ENCODE results near the gene P2RX2.
A peak's percentile ranks its signal among the peaks of the same experiment; 100 is the strongest.

P2RX2 gene

DNA sequence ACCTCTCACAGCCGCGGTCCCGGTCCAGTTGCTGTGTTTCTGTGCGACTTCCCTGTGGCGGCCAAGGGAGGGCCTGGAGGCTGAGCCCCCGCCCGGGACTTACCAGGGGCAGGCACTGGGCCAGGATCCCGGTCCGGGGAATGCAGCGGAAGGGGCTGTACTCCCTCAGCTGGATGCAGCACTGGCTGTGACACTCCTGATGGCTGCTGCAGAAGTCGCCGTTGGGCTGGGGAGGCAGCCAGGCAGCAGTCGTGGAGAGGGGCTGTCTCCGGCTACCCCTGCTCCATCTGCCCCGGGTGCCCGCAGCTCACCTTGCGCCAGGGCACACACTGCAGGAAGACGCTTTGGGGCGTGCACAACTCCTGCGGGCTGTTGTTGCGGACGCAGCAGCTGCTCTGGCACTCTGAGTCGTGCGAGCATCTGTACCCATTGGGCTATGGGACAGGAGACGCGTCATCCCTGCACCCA lies 14.4 kb upstream of the P2RX2 start:
- DNase-seq, result no peak

DNA sequence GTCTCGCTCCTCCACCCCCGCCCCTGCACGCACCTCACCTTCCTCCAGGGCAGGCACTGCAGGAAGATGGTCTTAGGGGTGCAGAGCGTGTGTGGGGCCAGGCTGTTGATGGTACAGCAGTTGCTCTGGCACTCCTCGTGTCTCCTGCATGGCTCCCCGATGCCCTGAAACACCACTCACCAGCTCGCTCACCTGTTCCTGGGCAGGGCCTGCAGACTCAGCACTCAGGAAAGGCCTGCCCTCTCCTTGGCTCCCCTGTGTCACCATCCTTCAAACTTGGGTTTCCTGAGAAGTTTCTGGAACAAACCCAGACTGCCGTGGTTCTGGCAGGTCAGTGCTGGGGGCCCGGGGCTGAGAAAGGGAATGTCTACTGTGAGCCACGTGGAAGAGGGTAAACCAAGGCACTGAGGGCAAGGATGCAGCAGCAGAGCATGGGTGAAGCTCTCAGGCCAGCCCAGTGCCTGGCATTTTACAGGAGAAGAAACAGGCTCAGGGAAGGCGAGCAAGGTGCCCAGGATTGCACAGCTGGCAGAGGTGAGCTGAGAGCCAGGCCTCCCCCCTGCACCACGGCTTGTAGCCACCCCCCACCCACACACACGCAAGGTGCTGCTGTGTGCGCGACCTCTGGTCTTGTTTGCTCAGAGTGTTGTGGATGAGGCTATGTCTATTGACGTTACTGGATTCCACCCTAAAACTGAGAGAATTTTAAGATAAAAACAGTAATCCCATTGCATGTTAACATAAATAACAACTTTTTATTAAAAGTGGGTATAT lies 13.7 kb upstream of the P2RX2 start:
- no peak for DNase-seq

DNA sequence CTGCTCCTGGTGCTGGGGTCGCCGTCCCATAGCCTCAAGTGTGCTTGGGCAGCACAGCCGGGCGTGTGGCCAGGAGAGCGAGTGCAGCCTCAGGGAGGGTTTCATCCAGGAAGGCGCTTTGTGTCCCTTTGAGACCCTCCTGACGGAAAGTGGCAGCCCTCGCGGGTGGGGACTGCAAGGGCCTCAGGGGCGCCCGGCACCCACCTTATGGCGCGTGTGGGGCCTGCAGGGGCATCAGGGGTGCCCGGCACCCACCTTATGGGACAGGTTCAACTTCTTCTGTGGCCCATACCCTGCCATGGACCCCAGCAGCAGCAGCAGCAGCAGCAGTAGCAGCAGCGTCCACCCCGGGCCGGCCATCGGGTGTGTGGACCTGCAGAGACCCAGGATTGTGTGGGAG lies 12.7 kb upstream of the P2RX2 start:
- no peak for DNase-seq

DNA sequence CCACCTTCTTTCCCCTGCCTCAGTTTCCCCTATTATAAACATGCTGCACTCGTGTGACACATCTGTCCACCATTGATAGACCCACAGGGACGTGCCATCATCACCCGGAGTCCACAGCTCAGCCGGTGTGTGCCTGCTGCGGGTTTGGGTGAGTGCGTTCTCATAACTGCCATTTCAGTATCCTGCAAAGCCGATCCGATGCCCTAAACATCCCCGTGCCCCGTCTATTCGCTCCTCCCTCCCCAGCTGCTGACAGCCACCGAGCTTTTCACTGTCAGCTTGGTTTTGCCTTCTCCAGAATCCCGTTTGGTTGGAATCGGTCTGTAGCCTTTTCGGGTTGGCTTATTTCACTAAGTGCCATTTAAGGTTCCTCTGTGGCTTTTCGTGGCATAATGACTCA lies 12.1 kb upstream of the P2RX2 start:
- DNase-seq, result no peak

DNA sequence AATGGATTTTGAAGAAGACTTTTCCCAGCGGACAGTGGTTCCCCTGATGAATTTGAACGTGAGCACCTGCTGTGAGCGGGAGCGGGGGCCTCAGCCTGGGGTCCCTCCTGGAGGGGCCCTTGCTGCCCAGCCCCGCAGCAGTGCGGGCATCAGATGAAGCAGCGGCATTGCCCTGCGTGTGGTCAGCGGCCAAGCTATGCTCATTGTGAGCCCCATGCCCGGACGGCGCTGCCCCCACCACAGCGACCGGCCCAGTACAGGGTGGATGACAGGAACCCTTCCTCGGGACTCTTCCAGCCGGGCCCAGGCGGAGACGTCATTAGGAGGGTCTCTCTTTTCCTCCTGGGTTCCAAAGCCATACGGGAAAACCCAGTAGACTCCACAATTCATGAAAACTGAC lies 11.6 kb upstream of the P2RX2 start:
- no peak for DNase-seq

DNA sequence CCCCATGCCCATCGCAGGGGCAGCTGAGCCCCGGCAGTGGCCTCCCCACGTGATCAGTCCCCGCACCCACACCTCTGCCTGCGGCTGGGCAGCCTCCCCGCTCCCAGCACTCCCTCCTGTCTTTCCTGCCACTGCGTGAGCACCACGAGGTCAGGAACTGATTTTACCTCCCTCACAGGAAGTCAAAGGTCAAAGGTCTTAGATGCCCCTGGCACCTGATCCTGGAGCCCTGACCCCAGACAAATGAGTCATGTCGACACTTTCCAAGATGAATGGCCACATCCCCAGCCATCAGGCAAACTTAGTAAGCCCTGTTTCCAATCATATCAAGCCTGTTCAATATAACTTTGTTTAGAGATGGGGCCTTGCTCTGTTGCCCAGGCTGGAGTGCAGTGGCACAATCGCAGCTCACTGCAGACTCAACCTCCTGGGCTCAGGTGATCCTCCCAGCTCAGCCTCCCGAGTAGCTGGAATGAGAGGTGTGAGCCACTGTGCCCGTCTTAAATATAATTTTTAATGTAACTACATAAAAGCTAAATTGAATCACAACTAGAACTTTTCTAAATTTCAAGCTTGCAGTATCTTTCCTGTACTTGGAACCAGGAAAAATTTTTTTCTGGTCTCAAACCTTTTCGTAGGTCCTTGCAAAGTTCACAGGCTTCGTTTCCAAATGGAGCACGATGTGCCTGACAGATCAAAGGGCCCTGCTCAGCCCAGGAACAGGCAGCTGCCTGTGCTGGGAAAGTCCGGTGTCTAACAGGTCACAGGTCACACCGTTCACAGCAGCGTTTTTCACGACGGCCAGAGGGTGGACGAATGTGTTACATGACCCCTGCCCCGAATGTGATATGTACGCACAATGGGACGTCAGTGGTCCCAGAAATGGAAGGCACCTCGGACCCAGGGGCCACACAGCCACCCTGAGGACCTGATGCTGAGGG lies 10.1 kb upstream of the P2RX2 start:
- no peak for DNase-seq

DNA sequence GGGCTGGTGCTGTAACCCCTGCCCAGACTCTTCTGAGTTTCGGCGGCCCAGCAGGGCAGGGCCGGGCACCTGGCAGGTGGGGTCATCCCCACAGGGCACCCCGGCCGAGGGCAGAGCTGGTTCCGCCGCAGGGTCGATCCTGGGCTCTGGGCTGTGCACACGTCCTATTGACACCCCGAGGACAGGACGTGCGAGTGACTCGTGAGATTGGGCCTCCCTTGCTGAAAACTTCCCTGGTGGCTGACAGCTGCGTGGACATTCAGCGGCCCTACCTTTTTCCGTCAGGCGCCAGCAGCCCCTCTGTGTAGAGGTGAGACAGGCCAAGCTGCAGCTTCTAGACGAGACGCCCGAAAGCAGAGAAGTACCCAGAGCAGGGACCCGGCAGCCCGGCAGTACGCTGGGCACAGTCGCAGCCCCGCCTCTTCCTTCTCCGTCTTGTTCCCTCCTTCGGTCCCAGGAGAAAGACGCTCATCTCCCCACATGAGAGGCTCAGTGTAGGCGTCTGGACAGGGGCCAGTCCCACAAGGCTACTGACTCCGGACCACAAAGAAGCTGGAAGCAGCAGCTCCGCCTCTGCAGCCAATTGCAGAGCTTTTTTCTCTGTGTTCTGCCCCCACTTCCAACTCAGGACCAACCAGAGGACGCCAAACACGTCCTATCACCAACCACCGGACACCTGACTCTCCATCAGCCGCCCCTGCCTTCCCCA lies 8.4 kb upstream of the P2RX2 start, which contains the start of gene LRCOL1:
Gene LRCOL1, minus strand, starts transcription at position 532 of the 709 bp plus-strand sequence. CDS start 4,331 bp downstream, outside the sequence.
- DNase-seq, result no peak

DNA sequence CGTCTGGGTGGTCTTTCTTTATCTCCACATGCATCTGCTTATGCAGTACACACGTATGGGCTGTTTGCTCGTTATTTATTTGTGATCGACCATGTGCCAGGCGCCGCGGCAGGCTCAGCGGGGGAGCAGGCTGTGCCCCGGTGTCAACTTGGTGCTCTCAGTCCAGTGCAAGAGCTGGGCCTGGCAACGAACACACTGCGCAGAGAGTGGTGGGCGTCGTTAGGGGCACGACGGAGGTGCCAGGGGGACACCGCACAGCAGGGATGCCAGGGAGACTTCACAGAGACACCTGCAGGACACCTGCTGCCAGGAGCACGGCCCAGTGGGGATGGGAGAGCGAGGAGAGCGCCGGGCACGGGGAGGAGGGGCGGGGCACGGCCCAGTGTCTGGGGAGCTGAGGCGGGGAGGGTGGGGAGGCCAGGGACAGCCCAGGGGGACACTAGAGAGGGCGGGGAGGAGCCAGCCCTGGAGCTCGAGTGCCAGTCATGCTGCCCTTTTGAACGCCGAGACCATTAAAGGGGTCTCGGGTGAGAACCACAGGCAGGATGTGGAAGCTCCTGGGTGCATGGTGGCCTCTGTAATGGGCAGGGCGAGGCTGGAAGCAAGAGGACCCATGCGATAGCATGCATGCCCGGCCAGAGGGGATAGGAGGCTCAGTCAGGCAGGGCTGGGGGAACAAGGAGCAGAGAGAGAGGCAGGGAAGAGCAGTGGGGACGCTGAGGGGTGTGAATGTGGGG lies 7.5 kb upstream of the P2RX2 start:
- no peak for DNase-seq

DNA sequence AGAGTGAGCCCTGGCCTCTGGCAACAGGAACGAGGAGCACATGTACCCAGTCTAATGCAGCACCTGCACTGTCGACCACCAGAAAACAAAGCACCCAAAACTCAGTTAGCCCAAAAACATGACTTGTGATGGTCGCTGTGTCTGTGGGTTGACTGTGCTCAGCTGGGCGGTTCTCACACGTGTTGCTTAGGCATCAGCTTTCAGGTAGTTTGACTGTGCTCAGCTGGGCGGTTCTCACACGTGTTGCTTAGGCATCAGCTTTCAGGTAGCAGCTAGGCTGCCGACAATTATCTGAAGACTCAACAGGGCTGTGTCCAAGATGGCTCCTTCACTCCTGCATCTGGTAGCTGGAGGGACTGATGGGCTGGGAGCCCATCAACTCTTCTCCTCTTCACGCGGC lies 7.0 kb upstream of the P2RX2 start:
- no peak for DNase-seq

DNA sequence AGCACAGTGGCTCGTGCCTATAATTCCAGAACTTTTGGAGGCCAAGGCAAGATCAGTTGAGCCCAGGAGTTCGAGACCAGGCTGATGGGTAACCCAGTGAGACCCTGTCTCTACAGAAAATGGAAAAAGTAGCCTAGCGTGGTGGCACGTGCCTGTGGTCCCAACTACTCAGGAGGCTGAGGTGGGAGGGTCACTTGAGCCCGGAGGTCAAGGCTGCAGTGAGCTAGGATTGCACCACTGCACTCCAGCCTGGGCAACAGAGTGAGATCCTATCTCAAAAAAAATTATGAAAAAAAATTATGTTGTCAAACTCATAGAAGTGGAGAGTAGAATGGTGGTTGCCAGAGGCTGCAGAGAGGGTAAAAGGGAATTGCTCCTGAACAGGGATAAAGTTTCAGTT lies 4.5 kb upstream of the P2RX2 start:
- no peak for DNase-seq

DNA sequence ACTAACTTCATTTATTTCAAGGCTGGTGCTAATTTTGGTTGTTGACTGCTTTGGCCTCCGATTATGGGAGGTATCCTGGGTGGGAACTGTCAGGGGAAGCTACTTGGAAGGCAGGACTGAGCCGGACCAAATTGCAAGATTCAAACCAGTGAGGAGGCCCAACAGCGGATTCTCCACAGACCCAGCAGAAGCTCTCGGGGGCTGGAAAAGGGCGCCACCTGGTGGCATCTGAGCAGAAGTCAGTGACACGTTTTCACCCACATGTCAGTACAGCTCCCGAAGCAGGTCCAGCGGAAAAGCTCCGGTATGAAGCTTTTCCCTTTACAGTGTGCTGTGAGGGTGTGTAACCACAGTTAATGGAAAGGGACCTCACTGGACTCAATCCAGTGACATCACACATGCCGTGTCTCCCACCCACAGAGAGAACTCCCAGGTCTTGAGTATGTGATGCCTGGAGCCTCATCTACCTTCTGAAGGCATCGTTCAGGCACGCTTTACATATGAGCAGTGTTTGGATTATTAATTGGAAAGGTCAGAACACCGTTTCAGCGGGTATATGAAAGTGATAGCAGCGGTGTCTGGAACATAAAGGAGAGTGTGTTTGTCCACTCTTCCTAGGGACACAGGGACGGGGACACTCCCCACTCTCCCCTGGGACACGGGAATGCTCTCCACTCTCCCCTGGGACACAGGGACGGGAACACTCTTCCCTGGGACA lies 3.6 kb upstream of the P2RX2 start:
- peak; percentile 19 for DNase-seq

DNA sequence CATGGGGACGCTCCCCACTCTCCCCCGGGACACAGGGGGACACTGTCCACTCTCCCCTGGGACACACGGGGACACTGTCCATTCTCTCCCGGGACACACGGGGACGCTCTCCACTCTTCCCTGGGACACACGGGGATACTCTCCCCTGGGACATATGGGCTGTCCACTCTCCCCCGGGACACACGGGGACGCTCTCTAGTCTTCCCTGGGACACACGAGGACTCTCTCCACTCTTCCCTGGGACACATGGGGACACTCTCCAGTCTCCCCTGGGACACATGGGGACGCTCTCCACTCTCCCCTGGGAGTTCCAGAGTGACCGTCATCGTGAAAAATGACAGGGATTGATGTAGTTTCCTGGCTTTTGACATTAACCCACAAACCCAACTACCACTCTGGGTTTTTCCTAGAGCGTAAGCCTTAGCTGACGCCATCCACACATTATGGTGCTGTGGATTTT lies 3.0 kb upstream of the P2RX2 start:
- DNase-seq, result no peak

DNA sequence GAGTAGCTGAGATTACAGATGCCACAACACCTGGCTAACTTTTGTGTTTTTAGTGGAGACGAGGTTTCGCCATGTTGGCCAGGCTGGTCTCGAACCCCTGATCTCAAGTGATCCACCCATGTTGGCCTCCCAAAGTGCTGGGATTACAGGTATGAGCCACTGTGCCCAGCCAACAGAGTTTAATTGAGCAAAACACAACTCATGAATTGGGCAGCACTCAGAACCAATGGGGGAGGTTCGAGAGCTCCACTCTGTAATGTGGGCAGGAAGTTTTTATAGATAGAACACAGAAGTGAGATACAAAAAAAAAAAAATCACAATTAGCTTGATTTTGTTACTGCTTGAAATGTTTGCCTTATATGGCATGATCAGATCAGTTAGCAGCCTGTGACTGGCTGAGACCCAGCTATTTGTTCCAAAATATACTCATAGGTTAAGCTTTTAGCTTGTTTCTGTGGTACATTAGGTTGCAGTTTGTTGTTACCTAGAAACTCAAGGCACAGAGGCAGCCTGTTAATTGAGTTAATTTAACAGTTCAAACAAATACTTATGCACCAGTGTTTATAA lies 1.4 kb upstream of the P2RX2 start:
- no peak for DNase-seq

DNA sequence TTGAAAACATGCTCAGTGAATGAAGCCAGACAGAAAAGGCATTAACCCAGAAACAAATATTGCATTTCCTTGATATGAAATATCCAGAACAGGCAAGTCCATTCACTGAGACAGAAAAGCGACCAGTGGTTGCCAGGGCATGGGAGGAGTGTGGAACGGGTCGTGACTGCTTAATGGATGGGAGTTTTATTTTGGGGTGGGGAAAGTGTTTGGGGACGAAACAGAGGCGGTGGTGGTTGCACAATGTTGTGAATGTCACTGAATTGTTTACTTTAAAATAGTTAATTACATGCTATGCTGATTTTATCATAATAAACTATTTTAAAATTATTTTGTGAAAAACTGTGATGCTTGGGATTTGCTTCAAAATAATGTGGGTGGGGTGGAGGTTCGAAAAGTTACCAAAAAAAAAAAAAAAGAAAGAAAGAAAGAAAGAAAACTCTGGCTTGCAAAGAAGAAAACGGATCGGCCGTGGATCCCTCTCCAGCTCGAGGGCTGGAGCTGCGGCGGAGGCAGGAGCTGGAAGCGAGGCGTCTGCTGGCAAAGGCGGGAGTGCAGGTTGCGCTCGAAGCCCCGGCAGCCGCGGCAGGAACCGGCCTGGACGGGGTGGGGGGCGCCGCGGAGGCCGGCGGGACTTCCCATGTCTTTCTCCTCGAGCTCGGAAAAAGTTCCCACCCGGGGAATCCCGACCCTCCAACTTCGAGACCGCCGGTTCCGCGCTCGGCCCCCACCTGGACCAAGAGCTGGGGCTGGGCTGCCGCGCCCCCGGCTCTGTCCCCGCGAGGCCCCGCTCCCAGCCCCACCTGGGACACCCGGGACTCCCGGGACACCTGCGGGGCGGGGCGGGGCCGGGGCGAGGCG lies 524 bp upstream of the P2RX2 start:
- DNase-seq, result no peak

DNA sequence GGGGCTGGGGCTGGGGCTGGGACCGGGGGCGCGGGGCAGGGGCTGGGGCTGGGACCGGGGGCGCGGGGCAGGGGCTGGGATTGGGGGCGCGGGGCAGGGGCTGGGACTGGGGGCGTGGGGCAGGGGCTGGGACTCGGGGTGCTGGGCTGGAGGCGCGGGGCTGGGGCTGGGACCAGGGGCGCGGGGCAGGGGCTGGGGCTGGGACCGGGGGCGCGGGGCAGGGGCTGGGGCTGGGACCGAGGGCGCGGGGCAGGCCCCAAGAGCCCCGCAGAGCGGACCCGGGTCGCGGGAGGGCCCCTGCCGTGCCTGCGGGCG lies 452 bp downstream of the P2RX2 start:
- DNase-seq, result no peak

DNA sequence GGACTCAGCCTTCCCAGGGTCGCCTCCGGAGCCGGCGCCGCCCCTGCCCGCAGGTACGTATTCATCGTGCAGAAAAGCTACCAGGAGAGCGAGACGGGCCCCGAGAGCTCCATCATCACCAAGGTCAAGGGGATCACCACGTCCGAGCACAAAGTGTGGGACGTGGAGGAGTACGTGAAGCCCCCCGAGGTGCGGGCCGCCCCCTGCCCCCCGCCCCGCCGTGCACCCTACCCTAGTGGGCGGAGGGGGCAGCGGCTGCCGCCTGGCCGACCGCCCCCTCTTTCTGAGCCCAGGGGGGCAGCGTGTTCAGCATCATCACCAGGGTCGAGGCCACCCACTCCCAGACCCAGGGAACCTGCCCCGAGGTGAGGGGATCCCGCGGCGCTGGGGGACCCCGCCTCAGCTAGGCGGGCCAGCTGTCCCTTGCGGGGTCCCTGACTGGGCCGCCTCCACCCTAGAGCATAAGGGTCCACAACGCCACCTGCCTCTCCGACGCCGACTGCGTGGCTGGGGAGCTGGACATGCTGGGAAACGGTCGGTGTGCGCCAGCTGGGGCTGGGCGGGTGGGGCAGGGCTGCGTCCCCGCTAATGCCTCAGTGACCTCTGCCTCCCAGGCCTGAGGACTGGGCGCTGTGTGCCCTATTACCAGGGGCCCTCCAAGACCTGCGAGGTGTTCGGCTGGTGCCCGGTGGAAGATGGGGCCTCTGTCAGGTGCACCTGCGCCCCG lies 973 bp downstream of the P2RX2 start:
- DNase-seq, result no peak

DNA sequence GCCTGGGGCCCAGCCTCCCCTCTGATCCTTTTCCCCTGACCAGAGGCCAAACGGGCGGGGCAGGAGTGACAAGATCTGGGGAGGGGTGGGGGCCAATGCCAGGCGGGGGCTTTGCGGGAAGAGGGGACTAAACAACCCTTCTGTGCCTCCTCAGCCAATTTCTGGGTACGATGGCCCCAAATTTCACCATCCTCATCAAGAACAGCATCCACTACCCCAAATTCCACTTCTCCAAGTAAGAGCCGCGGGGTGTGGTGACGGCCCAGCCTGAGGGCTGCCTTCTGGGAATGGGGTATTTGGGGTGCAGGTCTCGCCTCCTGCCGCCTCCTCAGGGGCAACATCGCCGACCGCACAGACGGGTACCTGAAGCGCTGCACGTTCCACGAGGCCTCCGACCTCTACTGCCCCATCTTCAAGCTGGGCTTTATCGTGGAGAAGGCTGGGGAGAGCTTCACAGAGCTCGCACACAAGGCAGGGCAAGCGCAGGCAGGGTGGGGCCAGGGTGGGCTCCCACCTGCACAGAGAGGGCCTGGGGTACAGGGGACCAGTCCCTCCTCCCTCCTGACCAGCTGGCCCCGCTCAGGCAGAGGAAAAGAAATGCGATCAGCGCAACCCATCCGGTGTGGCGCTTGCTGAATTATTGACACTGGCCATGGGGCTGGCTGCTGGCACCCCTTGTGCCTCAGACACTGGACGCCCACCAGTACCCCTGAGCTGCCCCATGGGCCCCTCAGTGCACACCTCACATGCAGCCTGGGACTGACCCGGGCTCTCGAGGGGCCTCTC lies 1.7 kb downstream of the P2RX2 start:
- no peak for DNase-seq

DNA sequence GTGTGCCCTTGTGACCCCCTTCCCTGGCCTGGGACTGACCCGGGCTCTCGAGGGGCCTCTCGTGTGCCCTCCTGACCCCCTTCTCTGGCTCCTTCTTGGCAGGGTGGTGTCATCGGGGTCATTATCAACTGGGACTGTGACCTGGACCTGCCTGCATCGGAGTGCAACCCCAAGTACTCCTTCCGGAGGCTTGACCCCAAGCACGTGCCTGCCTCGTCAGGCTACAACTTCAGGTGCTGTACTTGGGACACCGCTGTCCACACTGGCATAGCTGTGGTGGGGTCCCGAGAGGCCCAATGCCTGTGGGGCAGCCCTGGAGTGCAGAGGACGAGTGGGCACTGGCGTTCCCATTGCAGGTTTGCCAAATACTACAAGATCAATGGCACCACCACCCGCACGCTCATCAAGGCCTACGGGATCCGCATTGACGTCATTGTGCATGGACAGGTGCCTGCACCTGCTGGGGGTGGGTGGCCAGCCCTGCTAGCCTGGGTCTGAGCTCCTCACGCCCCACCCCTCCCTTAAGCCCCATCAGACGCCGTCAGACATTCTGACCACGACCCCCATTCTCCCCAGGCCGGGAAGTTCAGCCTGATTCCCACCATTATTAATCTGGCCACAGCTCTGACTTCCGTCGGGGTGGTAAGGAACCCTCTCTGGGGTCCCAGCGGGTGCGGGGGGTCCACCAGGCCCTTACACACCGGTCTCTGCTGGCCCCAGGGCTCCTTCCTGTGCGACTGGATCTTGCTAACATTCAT lies 2.5 kb downstream of the P2RX2 start:
- no peak for DNase-seq

Data from GF-D8 (cell line).